HG02588 (cell line): ENCODE measurements around the gene ZIC3.
"Not testable (repeated sequence)": the region's sequence is repeated elsewhere in the genome, so short reads cannot be mapped to it uniquely, and the experiment has no call there.

ENCODE experiments used
- ATAC-seq: cut with Tn5 transposase; IDR thresholded peaks from one replicate; pipeline ENCODE4 v1.9.1; 2021; ENCODE audit warnings: mild to moderate bottlenecking, moderate library complexity; ENCODE audit not compliant: unreplicated experiment

Gene ZIC3

DNA sequence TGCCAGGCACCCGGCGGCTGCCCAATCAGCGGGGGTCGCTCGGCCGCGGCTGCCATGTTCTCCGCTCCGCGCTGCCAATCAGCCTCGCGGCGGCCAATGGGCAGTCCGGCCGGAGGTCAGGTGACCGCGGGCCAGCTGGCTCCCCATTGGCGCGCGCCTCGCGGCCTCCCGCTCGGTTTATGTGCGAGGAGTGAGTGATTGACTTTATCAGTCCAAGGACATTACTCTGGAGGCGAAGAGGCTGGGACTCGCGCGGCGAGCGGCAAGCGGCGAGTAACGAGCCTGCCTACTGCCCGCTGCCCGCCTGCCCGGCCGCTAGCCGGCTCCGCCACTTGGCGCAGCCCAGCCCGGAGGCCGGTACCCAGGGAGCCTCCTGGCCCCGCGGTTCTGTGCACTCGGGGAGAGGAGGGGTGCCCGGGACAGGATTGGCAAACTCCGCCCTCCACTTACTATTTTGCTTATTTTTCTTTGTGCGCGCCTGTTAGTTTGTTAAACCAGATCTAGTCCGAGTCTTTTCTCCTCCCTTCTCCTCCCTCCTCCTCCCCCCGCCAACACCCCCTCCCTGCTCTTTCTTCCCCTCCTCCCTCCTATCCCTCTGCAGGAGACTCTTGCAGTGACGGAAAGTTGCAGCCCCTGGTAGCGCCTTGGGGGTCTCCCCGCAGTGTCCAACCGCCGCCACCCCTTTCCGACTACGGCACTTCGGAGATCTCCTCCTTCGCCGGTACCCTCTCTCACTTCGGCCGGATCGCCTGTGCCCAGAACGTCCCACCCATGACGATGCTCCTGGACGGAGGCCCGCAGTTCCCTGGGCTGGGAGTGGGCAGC lies at the start of gene ZIC3:
Gene ZIC3, plus strand, starts transcription at position 207 of the 825 bp plus-strand sequence. Its CDS starts 565 bp downstream, at position 772.
- ATAC-seq, result no peak

GRCh38 chrX:137519459-137519858 lies 46.5 kb upstream of the ZIC3 start:
- ATAC-seq, result no peak

DNA sequence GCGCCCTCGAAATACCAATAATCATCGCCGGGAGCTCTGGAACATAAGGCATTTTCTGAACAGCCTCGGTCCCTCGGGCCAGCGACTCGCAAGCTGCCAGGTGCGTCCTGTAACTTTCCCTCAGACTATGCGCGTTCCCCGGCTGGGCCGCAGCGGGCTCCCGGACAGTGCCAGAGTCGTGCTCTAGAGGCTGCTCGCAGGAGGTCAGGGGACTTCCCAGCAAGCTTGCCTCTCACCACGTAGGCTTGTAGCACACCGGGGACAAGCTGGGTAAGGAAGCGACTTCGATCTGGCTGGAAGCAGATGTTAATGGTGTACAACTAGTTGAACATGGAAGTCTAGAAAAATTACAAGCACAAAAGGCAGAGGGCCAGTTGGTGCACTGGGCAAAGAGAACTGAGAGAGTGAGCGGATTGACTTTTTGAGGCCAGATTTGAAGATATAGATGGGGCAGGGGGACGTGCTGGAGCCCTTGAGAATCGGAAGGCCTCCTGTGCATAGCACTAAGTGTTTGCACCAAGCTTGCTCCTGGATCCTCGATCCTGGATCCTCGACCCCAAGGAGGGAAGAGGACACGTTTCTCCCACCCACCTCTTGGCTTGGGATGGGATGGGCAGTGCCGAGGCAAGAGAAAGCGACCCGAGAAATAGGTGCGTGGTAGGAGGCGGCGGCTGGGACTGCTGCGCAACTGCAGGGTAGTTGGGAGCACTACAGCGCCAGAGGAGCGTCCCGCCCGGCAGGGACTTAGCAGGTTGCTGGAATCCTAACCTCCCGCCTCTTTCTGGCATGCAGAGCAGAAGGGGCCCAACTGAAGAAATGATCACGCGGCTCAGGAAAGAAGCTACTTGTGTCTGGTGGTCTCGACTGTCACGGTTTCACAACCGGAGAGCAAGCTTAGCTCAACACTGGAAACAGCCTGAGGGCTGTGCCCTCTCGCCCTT lies 19.9 kb upstream of the ZIC3 start:
- ATAC-seq, result no peak

- no peak for ATAC-seq
Observed at GRCh38 chrX:137547291-137547690, 18.6 kb upstream of the ZIC3 start.

GRCh38 chrX:137548261-137548660 lies 17.7 kb upstream of the ZIC3 start:
- ATAC-seq, result no peak

DNA sequence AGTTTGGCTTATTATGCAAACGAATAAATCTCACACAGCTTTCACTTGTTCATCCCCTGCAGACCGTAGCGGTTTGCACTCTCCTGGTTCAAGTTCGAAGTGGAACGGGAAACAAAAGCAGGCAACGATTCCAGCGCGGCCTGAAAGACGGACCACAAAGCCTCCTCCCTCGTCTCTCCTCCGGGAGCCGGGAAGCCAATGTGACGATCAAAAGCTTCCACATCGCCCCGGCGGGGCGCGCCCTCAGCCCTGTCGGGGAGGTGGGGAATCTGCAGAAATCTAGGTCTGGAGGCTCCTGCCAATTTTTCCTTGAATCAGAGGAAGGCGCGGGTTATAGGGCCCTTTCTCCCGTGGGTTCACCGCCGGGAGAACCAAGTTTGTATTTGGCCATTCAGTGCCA lies 16.9 kb upstream of the ZIC3 start:
- ATAC-seq, result no peak

DNA sequence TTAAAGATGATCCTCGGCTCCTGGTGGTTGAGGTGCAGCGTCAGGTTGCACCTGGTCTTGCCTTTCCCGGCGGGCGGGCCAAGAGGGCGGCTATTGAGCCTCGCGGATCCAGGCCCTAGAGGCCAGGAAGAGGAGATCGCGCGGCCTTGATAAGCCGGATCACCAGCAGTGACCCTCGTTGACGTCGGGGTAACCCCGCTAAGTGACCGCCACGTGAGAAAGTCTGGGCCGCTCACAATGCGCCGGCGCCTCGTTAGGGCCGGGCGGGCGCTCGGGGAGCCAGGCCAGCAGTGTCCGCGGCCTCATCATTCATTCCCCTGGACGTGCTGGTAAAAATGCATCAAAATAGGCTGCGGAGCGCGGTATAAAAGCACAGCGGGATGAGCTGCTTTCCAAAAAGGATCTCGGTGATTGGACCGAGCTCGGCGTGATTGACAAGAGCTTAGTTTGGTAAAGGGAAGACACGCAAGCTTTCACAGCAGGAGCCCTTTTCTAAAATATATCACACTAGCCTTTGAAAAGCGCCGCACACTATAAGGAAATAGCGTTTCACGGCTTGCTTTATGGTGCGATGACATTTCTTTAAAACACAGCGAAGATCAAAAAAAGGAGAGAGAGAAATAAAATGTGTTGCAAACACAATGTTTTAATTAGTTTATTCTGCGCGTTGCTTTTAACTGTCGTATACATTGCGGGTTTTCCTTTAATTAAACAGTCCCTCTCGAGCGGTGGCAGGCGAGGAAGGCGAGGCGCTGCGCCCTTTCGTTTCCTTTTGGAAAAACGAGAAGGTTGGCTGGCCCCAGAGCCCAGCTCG lies 15.9 kb upstream of the ZIC3 start:
- ATAC-seq, result no peak

DNA sequence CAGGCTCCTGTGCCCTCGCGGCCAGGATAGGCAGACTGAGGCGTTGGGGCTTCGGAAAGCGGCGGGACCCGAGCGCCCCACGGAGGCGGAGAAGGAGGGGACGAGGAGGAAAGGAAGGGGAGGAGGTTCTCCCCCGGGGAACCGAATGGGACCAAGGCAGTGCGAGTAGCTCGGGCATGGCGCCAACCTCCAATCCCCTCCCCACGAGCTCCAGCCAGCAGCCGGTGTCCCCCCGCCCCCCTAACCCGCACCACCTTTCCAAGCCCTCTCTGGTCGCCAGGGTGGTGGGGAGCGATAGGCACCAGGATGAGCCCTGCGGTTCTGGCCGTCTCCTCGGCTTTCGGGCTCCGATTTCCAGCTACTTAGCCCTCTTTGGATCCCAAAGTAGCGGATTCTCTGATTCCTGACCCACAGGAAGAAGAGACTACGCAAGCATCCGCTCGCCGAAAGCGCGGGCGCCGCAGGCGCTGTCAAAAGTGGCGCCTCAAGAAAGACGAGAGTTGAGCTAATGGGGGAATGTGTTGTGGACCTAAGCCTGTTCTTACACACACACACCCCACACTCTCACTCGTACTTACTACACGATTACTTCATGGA lies 15.2 kb upstream of the ZIC3 start:
- ATAC-seq, result no peak

DNA sequence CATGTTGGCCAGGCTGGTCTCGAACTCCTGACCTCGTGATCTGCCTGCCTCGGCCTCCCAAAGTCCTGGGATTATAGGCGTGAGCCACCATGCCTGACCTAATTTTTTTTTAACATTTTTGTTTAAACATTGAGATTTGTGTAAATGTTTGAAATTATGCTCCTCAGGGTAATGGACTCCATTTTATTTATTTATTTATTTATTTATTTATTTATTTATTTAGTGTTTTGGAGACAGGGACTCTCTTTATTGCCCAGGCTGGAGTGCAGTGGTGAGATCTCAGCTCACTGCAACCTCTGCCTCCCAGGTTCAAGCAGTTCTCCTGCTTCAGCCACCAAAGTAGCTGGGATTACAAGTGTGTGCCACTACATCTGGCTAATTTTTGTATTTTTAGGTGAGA lies 13.8 kb upstream of the ZIC3 start:
- not testable (repeated sequence) for ATAC-seq

- no peak for ATAC-seq
Observed at GRCh38 chrX:137562096-137562495, 3.8 kb upstream of the ZIC3 start.

GRCh38 chrX:137563681-137564651 lies 2.0 kb upstream of the ZIC3 start:
- ATAC-seq, result no peak

GRCh38 chrX:137565318-137565904 lies 516 bp upstream of the ZIC3 start:
- no peak for ATAC-seq

- no peak for ATAC-seq
Observed at GRCh38 chrX:137566746-137567679, 1.1 kb downstream of the ZIC3 start.

DNA sequence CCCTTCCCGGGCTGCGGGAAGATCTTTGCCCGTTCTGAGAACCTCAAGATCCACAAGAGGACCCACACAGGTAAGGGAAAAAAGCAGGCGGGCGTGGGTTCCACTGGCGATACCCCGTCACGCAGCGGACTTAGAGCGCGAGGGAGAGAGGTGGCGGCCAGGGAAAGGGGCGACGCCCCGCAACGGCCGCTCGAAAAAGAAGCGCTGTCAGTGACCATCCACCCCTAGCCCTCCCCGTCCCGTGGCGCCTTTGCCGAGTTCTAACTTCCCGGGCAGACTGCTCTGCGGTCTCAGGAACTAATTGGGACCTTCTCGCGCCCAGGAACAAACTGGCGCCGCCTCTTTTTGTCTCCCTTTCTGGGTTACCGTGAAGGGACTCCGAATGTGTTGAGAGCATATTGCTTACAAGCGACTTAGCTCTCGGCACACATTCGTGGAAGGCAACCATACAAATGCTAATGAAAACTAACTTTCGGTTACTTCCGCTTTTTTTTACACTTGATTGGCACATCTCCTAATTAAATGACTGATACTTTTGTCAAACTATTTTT lies 1.8 kb downstream of the ZIC3 start:
- ATAC-seq, result no peak

- ATAC-seq, result no peak
Observed at GRCh38 chrX:137568741-137569469, 3.0 kb downstream of the ZIC3 start.

GRCh38 chrX:137569470-137569891 lies 3.6 kb downstream of the ZIC3 start:
- no peak for ATAC-seq
